ENCODE measurements around the gene TUBB1. TPM values are rescaled to one million over a fixed set of nuclear protein-coding genes. Genes with fewer than 3 reads are reported as not detected.

The TUBB1 gene
- total and polyA plus RNA-seq, 2 of the 13 experiments (the other 11 are each of a cell fraction or from before 2014, with no cell fraction given) = 0.11 to 57.6 TPM

DNA sequence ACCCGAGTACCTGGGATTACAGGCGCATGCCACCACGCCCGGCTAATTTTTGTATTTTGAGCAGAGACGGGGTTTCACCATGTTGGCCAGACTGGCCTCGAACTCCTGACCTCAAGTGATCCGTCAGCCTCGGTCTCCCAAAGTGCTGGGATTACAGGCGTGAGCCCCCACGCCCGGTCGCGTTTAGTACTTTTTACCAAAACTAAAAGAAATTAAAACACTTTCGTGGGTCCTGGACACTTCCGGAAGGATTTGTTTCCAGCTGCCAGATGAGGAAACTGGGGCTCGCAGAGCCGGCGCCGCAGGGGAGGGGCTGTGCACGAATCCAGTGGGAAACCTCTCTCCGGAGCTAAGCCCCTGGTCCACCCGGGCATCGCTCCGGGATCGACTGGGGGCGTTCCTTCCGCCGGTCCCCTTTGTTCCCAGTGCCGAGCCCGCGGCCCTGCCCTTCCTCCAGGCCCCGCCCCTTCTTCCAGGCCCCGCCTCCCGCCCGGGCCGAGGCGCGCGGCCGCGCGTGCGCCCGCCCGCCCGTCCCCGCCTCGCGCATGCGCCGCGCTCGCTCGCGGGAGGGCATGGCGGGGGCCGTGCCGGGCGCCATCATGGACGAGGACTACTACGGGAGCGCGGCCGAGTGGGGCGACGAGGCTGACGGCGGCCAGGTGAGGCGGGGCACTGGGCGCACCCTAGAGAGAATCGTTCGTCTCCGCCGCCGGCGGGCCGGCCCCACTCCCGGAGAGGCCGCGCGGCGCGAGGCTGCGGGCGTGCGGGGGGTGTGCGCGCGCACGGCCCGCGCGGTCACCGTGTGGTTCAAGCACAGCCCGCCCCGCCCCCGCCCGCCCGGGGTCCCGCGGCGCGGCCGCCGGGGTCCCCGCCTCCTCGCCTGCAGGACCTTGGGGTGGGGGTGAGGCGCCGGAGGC, 38.3 kb upstream of the TUBB1 start, which contains the start of gene NELFCD (continued):
- TF ChIP-seq ZNF510 (CRISPR knock-in tag; IDR thresholded peaks at IDR 0.05; ENCODE audit: low read depth) (no peak), ZNF136 (CRISPR knock-in tag; IDR thresholded peaks at IDR 0.05; ENCODE audit: low read depth) (0 out of 2 replicates have a peak, but pooled peaks have one; percentile 53), RXRA (CRISPR knock-in tag; IDR thresholded peaks at IDR 0.05) (peak; percentile 43), CREB1 (IDR thresholded peaks at IDR 0.05) (no peak), CREB1 (CRISPR knock-in tag; IDR thresholded peaks at IDR 0.05) (no peak), FLYWCH1 (CRISPR knock-in tag; IDR thresholded peaks at IDR 0.05) (no peak), SMARCC2 (IDR thresholded peaks at IDR 0.05) (no peak), ZNF274 (CRISPR knock-in tag; IDR thresholded peaks at IDR 0.05) (peak; percentile 26; the same call in 1 of the 2 replicates), PREB (CRISPR knock-in tag; IDR thresholded peaks at IDR 0.05) (no peak), GMEB1 (CRISPR knock-in tag; IDR thresholded peaks at IDR 0.05; ENCODE audit: borderline replicate concordance) (no peak), IRX3 (CRISPR knock-in tag; IDR thresholded peaks at IDR 0.05; ENCODE audit: borderline replicate concordance, low read depth) (peak; percentile 82), HOXA5 (CRISPR knock-in tag; IDR thresholded peaks at IDR 0.05) (peak; percentile 56; the same call in 1 of the 2 replicates), U2AF1 (optimal IDR thresholded peaks at IDR 0.05; ENCODE audit: low read depth, low read length) (no peak), NAIF1 (CRISPR knock-in tag; IDR thresholded peaks at IDR 0.05; ENCODE audit: borderline replicate concordance) (no peak), LBX2 (CRISPR knock-in tag; IDR thresholded peaks at IDR 0.05; ENCODE audit: borderline replicate concordance) (no peak; the same call in 1 of the 2 replicates), MED13 (CRISPR knock-in tag; IDR thresholded peaks at IDR 0.05) (no peak), CCAR2 (optimal IDR thresholded peaks at IDR 0.05; ENCODE audit: low read depth, low read length) (no peak), KDM5B (CRISPR knock-in tag; IDR thresholded peaks at IDR 0.05; ENCODE audit: borderline replicate concordance) (no peak; the same call in 1 of the 2 replicates)
- TF ChIP-seq, protein P1, sequence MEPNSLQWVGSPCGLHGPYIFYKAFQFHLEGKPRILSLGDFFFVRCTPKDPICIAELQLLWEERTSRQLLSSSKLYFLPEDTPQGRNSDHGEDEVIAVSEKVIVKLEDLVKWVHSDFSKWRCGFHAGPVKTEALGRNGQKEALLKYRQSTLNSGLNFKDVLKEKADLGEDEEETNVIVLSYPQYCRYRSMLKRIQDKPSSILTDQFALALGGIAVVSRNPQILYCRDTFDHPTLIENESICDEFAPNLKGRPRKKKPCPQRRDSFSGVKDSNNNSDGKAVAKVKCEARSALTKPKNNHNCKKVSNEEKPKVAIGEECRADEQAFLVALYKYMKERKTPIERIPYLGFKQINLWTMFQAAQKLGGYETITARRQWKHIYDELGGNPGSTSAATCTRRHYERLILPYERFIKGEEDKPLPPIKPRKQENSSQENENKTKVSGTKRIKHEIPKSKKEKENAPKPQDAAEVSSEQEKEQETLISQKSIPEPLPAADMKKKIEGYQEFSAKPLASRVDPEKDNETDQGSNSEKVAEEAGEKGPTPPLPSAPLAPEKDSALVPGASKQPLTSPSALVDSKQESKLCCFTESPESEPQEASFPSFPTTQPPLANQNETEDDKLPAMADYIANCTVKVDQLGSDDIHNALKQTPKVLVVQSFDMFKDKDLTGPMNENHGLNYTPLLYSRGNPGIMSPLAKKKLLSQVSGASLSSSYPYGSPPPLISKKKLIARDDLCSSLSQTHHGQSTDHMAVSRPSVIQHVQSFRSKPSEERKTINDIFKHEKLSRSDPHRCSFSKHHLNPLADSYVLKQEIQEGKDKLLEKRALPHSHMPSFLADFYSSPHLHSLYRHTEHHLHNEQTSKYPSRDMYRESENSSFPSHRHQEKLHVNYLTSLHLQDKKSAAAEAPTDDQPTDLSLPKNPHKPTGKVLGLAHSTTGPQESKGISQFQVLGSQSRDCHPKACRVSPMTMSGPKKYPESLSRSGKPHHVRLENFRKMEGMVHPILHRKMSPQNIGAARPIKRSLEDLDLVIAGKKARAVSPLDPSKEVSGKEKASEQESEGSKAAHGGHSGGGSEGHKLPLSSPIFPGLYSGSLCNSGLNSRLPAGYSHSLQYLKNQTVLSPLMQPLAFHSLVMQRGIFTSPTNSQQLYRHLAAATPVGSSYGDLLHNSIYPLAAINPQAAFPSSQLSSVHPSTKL (CRISPR knock-in tag; IDR thresholded peaks at IDR 0.05) = peak; percentile 77
